ENCODE data around the gene BROX. TPM values are rescaled to one million over a fixed set of nuclear protein-coding genes. Genes with fewer than 3 reads are reported as not detected.

The BROX gene
- total RNA-seq, 3 donors from 2014 or later, result 38.3 to 85.2 (median 45.6) TPM

DNA sequence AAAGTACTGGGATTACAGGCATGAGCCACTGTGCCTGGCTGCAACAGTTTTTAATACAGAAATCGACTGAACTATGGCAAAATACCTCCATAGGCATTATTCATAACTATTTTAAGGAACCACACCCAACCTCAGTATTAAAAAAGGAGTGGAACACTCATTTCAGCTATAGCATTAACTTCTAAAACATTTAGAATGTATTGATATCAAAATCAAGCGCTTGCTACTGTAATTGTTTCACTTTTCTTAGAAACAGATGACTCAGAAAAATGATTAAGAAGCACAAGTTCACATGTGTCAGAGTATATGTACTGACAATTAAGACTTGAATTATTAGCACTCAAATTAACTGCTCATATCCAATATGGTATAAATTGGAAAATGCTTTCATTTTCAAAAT lies 15.2 kb upstream of the BROX start:
- TF ChIP-seq POLR2A (IDR thresholded peaks at IDR 0.05) (no peak), CTCF (IDR thresholded peaks at IDR 0.05) (no peak), POLR2AphosphoS5 (IDR thresholded peaks at IDR 0.05) (no peak)
- no peak for DNase-seq (ENCODE audit: low spot score in 2 of 2)
- intact Hi-C loops (cut with DNase I; ENCODE audit: low total_unique reads), result no loop called here
- Histone ChIP-seq H3K27me3 (no peaks in the 10 kb centered on the region), H3K36me3 (no peaks in the 10 kb centered on the region), H3K4me1 (no peaks in the 10 kb centered on the region), H3K27ac (no peak overlapping the region), H3K4me3 (no peak overlapping the region), H3K9me3 (no peaks in the 10 kb centered on the region)

DNA sequence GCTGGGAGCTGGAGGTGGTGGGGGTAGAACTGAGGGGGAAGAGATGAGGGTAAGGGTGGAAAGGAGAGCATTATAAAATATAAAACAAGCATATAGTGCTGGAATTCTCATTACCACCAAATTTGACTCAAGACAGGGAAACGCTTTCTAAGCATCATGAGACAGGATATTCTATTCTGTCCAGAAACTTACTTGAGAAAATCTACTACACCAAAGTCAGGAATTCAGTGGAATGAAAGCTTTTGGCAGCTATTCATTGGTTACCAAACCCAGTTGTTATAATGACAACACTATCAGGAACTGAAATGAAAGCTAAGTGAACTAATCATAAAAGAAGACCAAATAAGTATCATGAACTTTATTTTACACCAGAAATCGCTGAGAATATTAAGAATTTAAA lies 14.5 kb upstream of the BROX start:
- Histone ChIP-seq H3K27ac (no peak overlapping the region), H3K4me3 (no peak overlapping the region), H3K27me3 (no peaks in the 10 kb centered on the region), H3K9me3 (no peaks in the 10 kb centered on the region), H3K36me3 (no peaks in the 10 kb centered on the region), H3K4me1 (no peaks in the 10 kb centered on the region)
- TF ChIP-seq CTCF (IDR thresholded peaks at IDR 0.05) (no peak), POLR2AphosphoS5 (IDR thresholded peaks at IDR 0.05) (no peak), POLR2A (IDR thresholded peaks at IDR 0.05) (no peak)
- no peak for DNase-seq (ENCODE audit: low spot score in 2 of 2)
- intact Hi-C loops (cut with DNase I; ENCODE audit: low total_unique reads), result no loop called here

DNA sequence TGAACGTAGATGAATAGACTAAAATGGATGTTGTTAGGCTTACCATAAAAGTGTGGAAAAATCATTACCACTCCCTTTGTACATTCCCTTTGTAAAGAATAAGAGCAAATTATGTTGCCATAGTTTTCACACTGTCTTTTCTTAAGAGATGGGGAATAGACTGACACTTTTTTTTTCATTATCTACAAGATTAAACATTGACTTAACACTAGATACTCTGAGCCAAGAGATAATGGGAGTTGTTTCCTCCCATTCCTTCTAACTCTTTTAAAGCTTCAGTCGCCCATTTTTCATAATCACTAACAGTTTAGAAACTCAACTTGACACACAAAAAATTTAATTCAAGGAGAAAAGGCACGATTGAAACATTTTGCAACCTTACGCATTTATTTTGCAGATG lies 10.2 kb upstream of the BROX start:
- H3K4me1 ChIP-seq, result no peaks in the 10 kb centered on the region
- H3K4me3 ChIP-seq, result no peak overlapping the region
- H3K27ac ChIP-seq, result no peak overlapping the region
- H3K9me3 ChIP-seq, result no peaks in the 10 kb centered on the region
- no peaks in the 10 kb centered on the region for H3K36me3 ChIP-seq
- no peak for TF ChIP-seq POLR2A (IDR thresholded peaks at IDR 0.05)
- TF ChIP-seq CTCF (IDR thresholded peaks at IDR 0.05), result no peak
- TF ChIP-seq POLR2AphosphoS5 (IDR thresholded peaks at IDR 0.05), result no peak
- H3K27me3 ChIP-seq, result no peaks in the 10 kb centered on the region
- no peak for DNase-seq (ENCODE audit: low spot score in 2 of 2)
- intact Hi-C loops (cut with DNase I; ENCODE audit: low total_unique reads), result no loop called here

DNA sequence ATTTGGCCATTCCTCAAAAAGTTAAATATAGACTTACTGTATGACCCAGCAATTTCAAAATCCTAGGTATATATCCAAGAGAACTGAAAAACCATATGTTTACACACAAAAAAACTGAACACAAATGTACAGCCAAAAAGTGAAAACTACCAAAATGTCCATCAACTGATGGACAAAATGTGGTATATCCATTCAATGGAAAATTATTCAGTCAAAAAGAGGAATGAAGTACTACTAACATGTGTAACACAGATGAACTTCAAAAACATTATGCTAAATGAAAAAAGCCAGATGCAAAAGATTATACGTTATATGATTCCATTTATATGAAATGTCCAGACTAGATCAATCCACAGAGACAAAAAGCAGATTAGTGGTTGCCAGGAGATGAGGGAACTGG lies 8.1 kb upstream of the BROX start:
- TF ChIP-seq CTCF (IDR thresholded peaks at IDR 0.05), result no peak
- no peak for TF ChIP-seq POLR2AphosphoS5 (IDR thresholded peaks at IDR 0.05)
- no peak for TF ChIP-seq POLR2A (IDR thresholded peaks at IDR 0.05)
- intact Hi-C loops (cut with DNase I; ENCODE audit: low total_unique reads), result no loop called here

GRCh38 chr1:222706815-222707214 lies 5.5 kb upstream of the BROX start:
- Histone ChIP-seq H3K4me1 (peaks cover 0 to 6% of the 10 kb centered on the region in 2 donors), H3K27ac (no peak overlapping the region), H3K36me3 (no peaks in the 10 kb centered on the region), H3K27me3 (no peaks in the 10 kb centered on the region), H3K4me3 (no peak overlapping the region), H3K9me3 (no peaks in the 10 kb centered on the region)
- DNase-seq (ENCODE audit: low spot score in 2 of 2), result no peak
- intact Hi-C loops (cut with DNase I; ENCODE audit: low total_unique reads), result no loop called here
- TF ChIP-seq POLR2AphosphoS5 (IDR thresholded peaks at IDR 0.05) (no peak), CTCF (IDR thresholded peaks at IDR 0.05) (no peak), POLR2A (IDR thresholded peaks at IDR 0.05) (no peak)

More for the DNA sequence above, 8.1 kb upstream of the BROX start:
- Histone ChIP-seq H3K4me3 (no peak overlapping the region), H3K9me3 (no peaks in the 10 kb centered on the region), H3K4me1 (no peaks in the 10 kb centered on the region), H3K36me3 (no peaks in the 10 kb centered on the region), H3K27me3 (no peaks in the 10 kb centered on the region), H3K27ac (no peak overlapping the region)
- no peak for DNase-seq (ENCODE audit: low spot score in 2 of 2)
